ENCODE results near the gene PPP2R5E. TPM values are rescaled to one million over a fixed set of nuclear protein-coding genes. Genes with fewer than 3 reads are reported as not detected.

Gene PPP2R5E
- total RNA-seq, 1 donor from 2014 or later: 45.1 TPM

DNA sequence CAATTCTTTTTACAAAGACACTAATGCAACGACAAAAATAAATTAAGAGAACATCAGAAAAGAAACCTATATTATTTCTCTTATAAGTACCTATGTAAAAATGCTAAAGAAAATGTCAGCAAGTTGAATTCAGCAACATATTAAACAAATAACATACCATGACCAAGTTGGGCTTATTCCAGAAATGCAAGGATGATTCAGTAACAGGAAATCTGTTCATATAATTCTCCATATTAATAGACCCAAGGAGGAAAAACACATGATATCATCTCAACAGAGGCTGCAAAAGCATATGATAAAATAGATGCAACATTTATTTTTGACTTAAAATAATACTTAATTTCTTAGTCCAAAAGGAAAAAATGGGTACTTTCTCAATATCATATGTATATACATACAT lies 199.3 kb downstream of the PPP2R5E start:
- no peaks in the 10 kb centered on the region for H3K9me3 Mint-ChIP-seq
- no peaks in the 10 kb centered on the region for H3K36me3 Mint-ChIP-seq (ENCODE audit: low read depth)
- H3K4me1 Mint-ChIP-seq: no peaks in the 10 kb centered on the region
- no peak overlapping the region for H3K4me3 Mint-ChIP-seq
- intact Hi-C loops (cut with micrococcal nuclease): no loop called here
- H3K27me3 Mint-ChIP-seq: peaks cover 40% of the 10 kb centered on the region
- no peak for DNase-seq
- H3K27ac Mint-ChIP-seq: no peak overlapping the region

DNA sequence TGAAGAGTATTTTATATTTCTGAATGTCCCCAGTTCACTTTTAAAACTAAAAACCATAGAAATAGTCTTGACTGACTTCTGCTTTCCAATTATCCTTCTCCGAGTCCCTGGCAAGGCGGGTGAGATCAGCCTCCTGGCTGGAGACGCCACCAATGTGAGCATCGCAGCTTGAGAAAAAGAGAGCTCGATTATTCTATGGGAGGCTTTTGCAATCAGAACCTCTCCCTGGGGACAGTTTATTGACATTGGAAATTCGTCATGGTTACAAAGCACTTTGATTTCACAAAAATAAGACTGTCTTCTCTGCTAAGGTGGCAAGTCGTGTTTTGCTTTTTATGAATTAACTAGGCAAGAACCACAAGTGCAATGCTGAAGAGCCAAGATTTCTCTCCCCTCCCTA lies 200.8 kb downstream of the PPP2R5E start:
- H3K4me1 Mint-ChIP-seq: no peaks in the 10 kb centered on the region
- DNase-seq: no peak
- intact Hi-C loops (cut with micrococcal nuclease): no loop called here
- peaks cover 35% of the 10 kb centered on the region for H3K27me3 Mint-ChIP-seq
- H3K4me3 Mint-ChIP-seq: no peak overlapping the region
- H3K9me3 Mint-ChIP-seq: peaks cover 3% of the 10 kb centered on the region
- H3K27ac Mint-ChIP-seq: no peak overlapping the region
- no peaks in the 10 kb centered on the region for H3K36me3 Mint-ChIP-seq (ENCODE audit: low read depth)

DNA sequence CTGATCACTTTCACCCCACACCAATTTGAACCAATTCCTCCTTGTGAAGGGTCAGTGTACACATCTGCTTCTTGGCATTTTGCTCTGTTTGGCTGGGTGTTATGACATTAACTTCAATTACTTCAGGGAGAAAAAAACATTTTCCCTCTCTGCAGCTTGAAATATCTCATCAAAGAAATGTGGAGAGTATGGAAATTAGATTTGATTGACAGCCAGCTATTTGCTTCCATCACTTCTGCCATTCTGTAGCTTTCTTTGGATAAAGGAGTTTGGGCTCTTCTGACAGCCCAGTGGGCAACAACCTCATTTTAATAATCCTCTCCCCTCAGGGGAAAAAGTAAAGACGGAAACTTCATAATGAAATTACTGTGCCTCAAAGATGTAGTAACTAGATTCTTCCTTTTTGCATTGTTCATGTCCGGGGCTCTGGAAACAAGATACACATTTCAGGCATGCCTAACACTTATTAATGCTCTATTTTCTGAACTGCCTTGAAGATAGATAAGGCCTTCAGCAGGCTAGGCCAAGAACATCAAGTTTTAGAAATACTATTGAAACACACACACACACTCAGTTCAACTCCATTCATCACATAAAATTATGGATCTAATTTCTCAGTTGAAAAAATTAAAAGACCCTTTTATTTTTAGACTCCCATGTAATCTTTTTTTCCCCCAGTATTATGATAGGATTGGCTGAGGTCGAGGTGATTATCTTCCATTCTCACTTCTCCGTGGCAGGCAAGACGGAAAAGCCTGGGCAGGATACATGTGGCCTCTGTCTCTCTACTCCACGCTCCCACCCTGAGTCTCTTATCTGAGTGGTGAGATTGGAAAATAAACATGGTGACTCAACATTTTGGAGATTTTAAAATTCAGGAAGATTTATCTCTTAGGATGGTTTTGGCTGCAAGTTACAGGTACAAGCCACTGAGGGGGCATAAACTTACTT lies 214.1 kb downstream of the PPP2R5E start:
- H3K4me3 Mint-ChIP-seq: no peak overlapping the region
- intact Hi-C loops (cut with micrococcal nuclease): no loop called here
- H3K36me3 Mint-ChIP-seq (ENCODE audit: low read depth): no peaks in the 10 kb centered on the region
- H3K27ac Mint-ChIP-seq: no peak overlapping the region
- no peaks in the 10 kb centered on the region for H3K4me1 Mint-ChIP-seq
- peaks cover 5% of the 10 kb centered on the region for H3K9me3 Mint-ChIP-seq
- H3K27me3 Mint-ChIP-seq: peaks cover 19% of the 10 kb centered on the region
- no peak for DNase-seq

DNA sequence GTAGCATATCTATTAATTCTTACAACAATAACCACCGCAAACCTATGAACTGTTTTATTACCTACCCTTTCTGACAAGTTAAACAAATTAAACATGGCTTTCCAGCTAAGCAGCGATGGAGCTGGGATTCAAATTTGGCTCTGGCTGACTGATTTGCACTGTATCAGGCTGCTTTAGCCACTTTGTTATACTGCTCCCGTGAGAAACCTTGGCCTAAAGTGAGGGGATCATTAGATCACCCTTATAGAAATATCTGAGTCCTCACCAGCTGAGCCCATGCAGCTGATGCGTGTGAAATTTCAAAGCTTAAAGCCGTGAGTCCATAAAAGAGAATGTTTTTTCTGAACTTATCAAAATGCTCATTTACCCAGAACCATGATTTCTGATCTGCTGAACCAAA lies 216.3 kb downstream of the PPP2R5E start:
- no peaks in the 10 kb centered on the region for H3K36me3 Mint-ChIP-seq (ENCODE audit: low read depth)
- no peak overlapping the region for H3K4me3 Mint-ChIP-seq
- intact Hi-C loops (cut with micrococcal nuclease): no loop called here
- DNase-seq: no peak
- H3K27me3 Mint-ChIP-seq: peaks cover 10% of the 10 kb centered on the region
- peaks cover 5% of the 10 kb centered on the region for H3K9me3 Mint-ChIP-seq
- H3K4me1 Mint-ChIP-seq: no peaks in the 10 kb centered on the region
- H3K27ac Mint-ChIP-seq: no peak overlapping the region

DNA sequence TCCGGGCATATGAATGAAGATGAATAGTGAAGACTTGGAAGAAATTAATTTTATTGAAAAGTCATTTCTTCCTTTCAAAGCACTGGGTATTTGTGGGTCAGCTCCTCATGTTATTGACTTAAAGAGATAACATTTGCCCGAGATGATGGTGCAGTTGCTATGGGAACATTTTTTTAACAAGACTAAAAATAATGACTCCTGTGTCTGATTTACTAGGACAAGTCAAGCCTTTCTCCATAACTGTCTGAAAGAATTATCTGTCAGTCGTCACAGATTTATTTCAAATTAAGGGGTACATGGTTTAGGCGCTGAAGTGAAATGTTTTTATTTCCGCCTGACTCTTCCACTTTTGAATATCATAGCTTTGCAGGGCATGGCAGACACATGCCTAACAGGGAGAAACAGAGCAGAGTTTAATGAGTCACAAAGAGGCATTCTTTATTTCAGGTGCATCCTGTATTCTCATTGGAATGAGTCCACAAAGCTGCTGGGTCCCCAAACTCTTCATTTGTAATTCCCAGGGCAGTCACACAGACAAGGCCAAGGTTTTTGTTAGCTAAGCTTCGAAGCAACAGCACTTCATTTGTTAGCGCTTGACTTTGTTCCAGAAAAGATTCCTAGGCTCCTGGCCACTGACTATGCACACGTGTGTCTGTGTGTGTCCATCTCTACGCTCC lies 220.1 kb downstream of the PPP2R5E start:
- H3K27me3 Mint-ChIP-seq: peaks cover 4% of the 10 kb centered on the region
- H3K36me3 Mint-ChIP-seq (ENCODE audit: low read depth): no peaks in the 10 kb centered on the region
- no peak overlapping the region for H3K4me3 Mint-ChIP-seq
- no peak for DNase-seq
- H3K4me1 Mint-ChIP-seq: no peaks in the 10 kb centered on the region
- no peak overlapping the region for H3K27ac Mint-ChIP-seq
- no peaks in the 10 kb centered on the region for H3K9me3 Mint-ChIP-seq
- intact Hi-C loops (cut with micrococcal nuclease): no loop called here

DNA sequence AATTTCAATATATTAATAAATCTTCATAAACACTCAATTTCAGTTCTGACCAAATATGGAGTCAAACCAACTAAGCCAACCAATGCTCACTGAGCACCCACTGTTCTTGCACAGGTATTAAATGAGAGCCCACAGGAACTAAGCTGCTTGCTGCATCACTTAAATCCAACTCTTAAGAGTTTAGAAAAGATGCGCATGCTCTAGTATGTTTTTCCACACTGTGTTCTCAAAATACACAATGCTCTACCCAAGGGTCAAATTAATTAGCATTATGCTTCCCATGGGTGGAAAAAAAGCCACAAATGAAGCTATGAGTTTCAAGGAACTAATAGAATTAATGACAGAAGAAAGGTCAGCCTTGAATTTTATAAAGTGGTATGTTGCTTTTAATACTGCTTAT lies 220.7 kb downstream of the PPP2R5E start:
- Mint-ChIP-seq H3K4me3 (no peak overlapping the region), H3K27me3 (peaks cover 4% of the 10 kb centered on the region), H3K27ac (no peak overlapping the region), H3K9me3 (no peaks in the 10 kb centered on the region), H3K36me3 (ENCODE audit: low read depth) (no peaks in the 10 kb centered on the region), H3K4me1 (no peaks in the 10 kb centered on the region)
- DNase-seq: no peak
- intact Hi-C loops (cut with micrococcal nuclease): no loop called here

Other genes with a start within 250 kb of the PPP2R5E start
- gene GPHB5, start 224.4 kb downstream of the PPP2R5E start, total RNA-seq: not detected in 2 replicates
- 32.6 and 33.1 TPM in 2 replicates for gene WDR89, start 98.5 kb upstream of the PPP2R5E start, total RNA-seq
- gene SGPP1, start 184.7 kb upstream of the PPP2R5E start, total RNA-seq: 12.2 and 13.3 TPM in 2 replicates

All from activated CD4-positive, alpha-beta T cell treated with anti-CD3 and anti-CD28 coated beads, Interleukin-2, amount 10 ng/mL, durations not matched to agents 24 days and 14 days (primary cell).